Activated CD4-positive, alpha-beta T cell treated with anti-CD3 and anti-CD28 coated beads for 48 hours (primary cell): Measurements from ENCODE around the gene CCNA2.

Experiments used
- DNase-seq: peaks from one replicate; pipeline ENCODE4 v3.0.0-alpha.2; 2020

The CCNA2 gene

DNA sequence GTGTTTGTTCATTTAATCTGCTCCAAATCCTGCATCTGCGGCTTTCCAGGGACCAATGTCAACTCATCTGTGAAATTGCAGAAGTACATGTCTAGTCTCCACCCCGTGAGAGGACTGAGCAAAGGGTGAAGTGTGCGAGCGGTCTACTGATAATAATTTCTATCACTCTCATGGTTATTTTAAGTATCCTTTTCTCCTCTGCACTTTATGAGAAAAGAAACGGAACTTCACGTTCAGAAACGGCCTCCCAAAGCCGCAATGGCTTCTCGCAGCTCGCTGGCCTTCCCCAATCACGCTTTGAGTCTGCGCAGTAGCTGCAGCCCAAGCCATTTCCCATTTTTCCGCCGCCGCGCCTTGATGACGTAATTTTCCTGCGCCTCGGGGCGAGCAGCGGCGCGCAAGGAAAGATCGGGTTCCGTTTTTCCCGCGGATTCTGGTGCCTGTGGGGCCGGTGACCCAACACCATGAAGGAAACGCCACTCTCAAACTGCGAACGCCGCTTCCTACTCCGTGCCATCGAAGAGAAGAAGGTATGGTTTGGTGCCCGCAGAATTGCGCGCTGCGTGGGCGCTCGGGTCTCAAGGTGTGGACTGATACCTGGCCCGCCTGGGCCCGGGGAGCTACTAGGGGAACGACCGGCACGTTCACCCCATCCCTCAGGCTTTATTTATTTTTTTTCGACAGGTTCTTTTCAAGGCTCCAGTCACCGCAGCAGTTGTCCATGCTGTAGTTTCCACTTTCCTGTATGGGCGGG lies 22.5 kb downstream of the CCNA2 start, which contains the start of gene EXOSC9:
Gene EXOSC9, plus strand, starts transcription at position 363 of the 754 bp plus-strand sequence. Its CDS starts 102 bp downstream, at position 465.
- peak; percentile 95 for DNase-seq

DNA sequence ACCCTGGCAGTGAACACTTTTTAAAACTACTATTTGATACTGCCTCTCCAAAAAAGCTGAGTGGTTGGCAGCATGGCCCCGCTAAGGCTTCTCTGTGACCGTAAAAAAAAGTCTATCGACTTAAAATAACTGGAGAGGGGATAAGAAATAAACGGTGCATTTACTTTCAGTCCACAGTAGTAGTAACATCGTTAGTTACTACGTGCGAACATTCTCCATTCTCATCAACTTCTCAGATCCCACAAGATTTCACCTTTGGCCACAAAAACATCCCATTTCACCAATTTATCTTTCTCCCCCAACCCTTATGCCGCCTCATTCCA lies 23.1 kb downstream of the CCNA2 start:
- no peak for DNase-seq

DNA sequence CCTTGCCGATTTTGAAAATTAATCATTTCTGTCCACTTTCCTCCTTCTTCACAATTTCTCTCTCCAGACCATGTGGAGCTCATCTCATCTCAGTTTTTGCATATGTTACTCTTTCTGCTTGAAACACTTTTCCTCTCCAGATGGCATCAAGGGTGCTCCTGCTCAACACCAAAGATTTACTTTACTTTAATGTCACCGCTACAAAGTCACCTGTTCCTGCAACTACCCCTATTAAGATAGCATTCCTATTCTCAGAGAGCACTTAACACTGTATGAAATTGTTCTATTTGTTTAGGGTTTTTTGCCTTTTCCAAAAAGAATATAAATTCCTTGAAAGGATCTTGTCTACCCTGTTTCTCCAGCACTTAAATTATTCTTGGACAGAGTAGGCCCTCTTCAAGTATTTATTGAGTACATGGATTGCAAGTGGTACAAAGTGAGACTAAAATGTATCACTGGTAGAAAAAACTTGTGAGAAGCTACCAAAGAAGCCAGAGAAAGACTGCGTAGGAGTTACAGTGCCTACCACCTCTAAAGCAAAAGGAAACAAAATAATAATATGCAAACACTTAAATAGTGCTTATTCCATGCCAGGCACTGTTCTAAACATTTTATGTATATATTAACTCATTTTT lies 23.7 kb downstream of the CCNA2 start:
- DNase-seq: no peak

DNA sequence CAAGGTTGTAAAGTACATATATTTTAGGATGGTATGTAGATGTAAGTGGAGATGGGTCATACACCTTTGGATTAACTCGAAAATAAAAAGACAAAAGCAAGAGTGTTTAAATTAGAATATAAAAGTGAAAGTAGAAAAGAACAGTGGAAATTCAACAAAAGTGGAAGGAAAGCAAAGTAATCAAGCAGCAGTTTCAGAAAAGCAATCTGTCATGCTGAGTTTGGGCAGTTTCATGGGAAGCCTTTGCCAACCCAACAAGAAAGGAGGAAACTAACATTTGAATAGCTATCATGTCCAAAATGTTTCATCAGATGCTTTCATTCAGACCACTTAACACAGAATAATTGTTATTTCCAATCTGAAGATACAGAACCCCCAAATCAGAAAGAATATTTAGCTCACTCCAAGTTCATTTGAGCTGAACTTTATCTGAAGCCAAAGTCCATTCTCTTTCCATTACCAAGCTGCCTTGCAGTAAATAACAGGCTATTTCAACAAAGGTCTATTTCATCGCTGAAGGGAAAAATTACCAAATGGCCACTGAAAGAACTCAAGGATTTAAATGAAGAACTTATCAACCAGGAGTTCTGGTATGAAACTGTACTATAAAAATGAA lies 24.4 kb downstream of the CCNA2 start:
- DNase-seq: no peak

DNA sequence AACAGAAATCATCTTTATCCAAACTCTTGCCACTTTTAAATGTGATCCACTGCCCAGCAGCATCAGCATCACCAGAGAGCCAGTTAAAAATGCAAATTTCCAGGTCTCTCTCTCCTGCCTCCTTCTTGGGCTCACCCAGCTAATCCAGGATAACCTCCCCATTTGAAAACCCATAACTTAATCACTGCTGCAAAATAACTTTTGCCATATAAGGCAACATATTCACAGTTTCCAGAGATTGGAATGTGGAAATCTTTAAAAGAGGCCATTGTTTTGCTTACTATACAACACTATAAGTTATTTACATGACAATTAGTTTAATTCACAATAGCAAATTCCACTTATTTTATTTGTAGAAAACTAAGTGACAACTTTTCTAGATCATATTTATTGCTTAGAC lies 27.4 kb downstream of the CCNA2 start:
- DNase-seq: no peak

DNA sequence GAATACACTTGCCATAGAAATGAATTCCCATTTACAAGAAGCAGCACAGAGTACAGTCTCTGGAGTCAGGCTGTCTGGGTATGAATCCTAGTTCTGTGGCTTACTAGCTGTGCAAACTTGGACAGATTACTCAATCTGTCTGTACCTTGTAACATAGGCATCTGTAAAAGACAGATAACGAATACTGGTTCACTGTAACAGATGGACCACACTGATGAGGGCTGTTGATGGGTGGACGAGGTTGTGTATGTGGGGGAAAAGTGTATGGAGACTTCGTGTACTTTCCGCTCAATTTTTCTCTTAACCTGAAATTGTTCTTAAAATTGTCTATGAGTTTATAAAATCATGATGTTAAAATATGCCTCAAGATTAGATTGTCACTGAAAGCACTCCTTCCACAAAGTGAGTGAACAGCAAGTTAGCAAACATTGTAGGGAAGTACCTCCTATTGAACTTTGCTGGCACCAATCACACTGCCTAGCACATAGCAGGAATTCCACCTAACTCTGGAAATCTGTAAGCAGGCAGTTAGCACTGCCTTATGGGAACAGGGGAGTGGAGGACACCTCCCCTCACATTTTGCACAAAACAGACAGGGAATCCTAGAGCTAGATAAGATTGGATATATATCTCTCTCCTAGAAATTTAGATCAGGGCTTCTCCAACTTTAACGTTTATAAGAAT lies 29.0 kb downstream of the CCNA2 start:
- DNase-seq: no peak

DNA sequence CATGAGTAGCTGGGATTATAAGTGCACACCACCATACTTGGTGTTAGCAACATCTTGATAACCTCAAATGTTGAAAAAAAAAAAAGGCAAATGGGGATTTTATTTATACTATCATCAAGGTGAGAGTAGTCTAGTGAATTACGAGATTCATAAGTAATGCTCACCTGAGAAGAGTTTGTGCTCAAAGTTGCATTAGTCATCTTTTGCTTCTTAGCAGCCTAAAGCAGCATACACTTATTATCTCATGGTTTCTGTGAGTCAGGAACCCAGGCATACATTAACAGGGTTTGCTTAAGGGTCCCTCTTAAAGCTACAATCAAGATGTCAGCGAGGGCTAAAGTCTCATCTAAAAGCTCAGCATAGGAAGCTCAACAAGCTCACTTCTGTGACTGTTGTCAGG lies 30.7 kb downstream of the CCNA2 start:
- DNase-seq: no peak

DNA sequence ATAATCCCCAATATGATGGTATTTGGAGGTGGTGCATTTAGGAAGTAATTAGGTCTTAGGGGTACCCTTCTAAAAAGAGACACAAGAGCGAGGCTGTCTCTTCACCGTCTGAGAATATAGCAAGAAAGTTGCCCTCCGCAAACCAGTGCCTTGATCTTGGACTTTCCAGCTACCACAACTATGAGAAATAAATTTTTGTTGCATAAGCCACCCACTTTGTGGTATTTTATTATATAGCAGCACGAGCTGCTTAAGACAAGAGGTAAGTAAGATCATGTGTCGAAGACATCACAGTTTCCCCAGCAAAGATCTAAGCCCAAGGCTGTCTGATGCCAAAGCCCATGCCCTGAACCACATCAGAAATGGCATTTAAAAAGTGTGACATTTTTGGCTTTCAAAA lies 32.2 kb downstream of the CCNA2 start:
- no peak for DNase-seq

DNA sequence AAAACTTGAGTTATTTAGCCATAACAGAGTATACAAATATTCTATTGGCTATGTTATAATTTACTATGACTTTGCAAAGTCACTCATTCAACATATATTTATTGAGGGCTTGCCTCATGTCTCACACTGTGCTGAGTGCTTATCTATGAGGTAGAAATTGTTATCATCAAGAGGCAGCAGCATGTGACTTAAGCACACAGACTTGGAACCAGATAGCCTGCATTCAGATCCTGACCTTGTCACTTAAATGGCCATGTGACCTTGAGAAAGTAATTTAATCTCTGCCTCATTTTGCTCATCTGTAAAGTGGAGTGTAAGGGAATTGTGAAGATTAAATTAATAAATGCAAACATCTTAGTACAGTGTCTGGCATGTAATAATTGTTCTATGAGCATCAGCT lies 32.7 kb downstream of the CCNA2 start:
- no peak for DNase-seq

DNA sequence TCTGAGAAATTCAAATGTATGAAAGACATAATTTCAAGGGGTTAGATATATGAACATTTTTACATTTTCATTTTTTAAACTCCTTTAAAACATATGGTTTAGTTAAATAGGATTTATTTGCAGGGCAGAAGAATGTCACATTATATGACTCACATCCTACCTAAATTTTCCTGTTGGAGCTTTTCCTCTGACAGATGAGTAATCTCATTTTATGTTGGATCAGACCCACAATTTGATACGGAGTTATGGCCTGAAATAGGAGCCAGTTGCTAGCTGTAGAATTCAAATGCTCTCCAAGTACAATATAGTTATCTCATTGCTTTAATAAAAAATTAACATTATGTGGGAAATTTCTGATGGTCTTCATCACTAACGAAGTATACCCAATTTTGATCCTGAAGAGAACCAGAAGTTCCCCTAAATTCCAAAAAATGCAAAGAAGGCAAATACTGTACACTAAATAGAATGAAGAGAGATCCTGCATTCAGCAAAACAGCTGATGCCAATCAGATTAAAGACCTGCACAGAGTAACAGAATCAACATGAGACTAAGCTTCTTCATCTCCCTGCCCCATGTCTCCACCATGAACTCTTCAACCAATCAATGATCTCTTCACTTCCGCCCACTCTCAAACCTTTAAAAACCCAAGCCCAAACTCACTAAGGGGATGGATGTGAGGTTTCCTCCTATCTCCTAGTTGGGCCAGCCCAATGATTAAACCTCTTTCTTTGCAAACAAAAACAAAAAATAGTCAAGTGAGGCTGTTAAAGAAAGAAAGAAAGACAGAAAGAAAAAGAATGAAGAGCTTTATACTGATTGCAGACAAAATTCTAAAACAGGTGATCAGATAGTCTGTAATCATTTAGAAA lies 33.5 kb downstream of the CCNA2 start:
- DNase-seq: no peak

DNA sequence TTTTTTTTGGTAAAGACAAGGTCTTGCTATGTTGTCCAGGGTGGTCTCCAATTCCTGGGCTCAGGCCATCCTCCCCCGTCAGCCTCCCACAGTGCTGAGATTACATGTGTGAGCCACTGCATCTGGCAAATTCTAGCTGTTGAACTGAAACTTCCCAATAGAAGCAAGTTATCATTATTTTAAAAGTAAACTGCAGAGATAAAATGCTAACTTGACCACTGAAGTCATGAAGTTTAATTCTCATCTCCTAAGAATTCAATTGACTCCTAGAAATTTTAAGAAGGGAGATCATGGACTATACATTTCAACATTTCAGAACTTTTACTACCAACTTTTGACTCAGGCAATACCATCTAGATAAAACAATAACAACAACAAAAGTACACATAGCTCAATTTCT lies 34.2 kb downstream of the CCNA2 start:
- no peak for DNase-seq

DNA sequence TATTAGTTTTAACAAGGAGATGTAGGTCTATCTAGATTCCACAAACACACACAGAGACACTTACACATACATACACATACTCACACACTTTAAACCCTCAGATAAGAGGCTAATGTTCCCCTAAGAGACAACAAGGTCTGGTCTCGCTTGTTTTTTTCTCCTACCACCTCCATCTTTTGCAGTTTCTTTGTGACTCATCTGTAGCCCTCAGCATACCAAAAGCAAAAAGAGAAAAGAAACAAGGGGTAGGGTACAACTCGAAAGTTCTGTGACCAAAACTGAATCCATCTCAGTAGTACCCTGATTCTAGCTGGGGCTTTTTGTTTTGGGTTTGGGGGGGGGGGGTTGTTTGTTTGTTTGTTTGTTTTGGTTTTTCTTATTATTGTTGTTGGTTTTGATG lies 34.8 kb downstream of the CCNA2 start:
- no peak for DNase-seq

DNA sequence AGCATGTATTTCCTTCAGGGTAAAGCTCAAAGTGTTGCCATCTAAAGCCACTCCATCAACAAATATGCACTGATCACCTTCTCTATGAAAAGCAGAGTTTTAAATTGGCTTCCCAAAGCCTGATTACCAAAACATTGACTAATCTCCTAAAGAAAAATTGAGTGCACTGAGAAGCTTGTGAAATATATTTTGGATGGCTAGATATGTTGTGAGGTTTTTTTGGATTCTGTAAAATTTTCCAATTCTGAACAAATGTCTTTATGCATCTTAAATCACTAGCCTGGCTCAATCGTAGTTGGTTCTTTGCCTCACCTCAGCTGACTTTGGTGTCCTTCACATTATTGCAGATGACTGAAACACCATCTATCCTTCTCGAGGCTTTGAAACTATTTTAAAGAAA lies 37.5 kb downstream of the CCNA2 start:
- no peak for DNase-seq

DNA sequence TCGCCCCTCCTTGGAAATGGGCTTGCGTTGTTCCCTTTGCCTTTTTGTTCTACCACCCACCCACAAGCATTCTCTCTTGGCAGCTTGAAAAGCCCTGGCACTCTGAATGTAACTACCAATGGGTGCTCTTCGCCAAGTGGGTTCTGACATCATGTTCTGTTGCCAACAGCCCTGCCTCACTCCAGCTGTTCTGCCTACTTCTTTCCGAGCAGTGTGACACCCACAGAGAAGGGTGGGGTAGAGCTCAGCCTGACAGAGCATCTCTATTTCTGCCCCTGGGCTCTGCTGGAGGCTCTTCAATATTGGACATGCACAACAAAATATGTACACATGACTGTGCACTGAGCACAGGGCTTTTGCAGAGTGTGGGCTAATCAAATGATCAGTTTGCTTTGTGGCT lies 38.2 kb downstream of the CCNA2 start:
- DNase-seq: no peak

DNA sequence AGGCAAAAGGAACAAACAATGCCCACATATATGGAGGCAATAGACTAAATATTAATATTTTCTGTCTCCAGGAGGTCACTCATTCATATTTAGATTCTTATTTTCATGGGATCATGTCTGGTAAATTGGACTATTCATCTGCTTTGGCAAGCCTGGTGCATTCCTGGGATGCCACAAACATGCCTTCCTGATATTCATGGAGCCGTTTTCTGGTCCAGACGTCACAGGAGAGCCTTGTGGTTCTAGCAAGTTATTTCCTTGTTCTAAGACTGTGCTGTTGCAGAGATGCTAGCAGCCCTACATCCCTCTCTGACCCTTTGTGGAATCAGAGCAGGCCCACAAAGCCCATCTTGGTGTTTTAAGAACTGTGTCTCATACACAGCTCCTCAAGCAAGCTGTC lies 38.7 kb downstream of the CCNA2 start:
- DNase-seq: no peak

DNA sequence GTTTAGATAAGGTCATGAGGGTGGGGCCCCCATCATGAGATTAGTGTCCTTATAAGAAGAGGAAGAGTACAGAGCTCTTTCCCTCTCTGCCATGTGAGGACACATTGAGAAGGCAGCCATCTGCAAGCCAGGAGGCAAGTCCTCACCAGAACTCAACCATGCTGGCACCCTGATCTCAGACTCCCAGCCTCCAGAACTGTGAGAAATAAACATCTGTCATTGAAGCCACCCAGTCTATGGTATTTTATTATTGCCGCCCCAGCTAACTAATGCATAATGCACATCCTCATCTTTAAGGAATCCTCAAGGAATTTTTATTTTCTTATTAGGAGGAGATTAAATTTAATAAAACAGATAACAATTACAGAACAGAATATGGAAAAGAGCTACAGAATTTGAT lies 39.3 kb downstream of the CCNA2 start:
- DNase-seq: no peak

DNA sequence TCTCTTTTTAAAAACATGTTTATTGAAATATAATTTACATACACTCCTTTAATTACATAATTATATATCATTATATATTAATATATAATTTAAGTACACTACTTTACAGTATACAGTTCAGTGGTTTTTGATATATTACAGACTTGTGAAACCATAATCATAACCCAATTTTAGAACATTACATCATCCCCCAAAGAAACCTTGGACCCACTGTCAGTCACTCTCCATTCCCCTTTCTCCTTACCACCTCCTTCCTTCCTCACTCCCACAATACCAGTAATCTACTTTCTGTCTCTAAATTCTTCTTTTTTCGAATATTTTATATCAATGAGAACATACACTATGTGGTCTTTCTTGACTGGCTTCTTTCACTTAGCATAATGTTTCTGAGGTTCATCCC lies 40.5 kb downstream of the CCNA2 start:
- DNase-seq: no peak

DNA sequence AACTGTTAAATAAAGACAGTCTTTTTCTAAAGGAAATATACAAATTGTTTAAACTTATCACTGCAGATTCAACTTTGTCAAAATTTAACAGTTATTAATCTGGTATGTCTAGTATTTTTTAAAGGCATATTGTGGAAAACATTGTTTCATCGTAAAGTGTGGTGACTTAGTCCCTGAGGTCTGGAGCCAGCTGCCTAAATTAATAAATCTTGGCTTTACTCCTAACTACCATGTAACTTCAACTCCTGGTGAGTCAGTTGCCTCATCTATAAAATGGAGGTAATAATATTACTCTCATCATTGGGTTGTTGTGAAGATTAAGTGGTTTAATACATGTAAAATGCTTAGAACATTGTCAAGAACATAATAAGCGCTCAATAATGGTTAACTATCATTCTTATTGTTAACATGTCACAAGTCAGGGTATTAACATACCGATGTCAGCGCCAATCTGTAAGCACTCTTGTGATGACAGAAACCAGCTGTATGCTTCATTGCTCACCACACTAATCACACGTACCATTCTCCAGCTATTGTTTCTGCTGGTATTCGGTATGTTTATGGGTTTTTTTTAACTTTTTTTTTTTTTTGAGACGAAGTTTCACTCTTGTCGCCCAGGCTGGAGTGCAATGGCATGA lies 44.6 kb downstream of the CCNA2 start:
- DNase-seq: no peak

DNA sequence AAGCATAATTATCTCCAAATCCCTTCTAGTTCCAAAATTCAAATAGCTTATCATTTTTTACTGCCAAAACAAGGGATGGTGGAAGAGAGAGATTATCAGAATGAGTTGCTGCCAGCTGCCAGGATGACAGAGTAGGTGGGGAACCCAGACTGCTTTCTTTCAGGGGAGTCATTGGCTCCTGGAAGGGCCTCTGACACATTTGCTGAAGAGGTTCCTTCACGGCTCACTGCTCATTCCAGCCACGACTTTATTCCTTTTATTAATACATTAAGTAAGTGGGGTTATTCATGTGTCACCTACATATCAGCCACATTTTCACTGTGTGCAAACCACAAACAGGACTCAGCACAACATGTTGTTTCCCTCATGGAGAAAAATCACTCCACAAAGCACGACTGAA lies 46.1 kb downstream of the CCNA2 start:
- DNase-seq: no peak

DNA sequence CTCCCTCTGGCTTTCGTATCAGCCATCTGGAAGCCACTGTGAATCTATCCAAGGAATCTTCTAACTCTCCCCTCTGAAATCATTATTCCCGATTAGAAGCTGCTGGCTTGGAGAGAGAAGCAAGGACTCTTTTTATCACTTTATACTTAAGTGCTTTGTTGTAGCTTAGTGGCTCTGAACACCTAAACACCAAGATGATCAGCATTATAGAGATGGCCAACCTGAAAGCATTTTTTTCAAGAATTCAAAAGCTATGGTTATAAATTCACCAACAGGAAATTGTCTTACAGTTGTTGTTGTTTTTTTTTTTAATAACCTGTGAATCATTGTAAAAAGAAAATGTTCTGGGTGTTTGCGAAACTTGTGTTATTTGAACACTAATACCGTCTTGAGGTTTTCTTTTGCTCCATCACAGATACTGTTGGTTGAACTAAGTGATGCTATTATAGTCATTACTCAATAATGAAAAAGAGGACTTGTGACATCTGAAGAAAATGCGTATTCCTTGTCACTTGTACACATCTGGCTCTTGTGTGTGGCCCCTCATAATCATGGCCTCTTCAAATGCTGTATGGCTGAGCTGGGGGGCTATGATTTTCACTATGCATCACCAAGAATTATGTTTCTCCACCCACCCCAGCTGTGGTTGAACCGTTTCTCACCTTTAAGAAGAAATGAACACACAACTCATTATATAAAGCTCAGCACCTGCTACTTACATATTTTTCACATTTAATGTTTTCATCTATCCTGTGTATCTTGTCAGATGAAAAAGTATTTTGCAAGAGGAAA lies 46.9 kb downstream of the CCNA2 start:
- no peak for DNase-seq

DNA sequence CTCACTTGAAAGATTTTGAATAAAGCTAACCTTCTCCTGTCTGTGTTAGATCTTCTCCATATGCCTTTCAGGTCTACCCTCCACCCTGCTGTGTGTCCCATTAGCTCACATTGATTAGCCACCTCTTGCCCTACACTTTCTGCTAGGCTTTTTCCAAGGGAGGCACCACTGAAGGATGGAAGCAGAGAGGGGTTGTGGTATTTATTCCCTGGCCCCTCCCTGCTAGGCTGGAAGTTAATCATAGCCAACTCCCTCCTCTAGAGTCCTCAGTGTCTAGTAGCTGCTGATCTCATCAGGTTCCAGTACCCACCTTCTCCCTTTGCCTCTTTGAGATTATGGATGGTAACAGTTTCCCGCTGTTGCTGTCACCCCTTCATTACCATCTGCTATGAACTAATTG lies 49.8 kb downstream of the CCNA2 start:
- no peak for DNase-seq

DNA sequence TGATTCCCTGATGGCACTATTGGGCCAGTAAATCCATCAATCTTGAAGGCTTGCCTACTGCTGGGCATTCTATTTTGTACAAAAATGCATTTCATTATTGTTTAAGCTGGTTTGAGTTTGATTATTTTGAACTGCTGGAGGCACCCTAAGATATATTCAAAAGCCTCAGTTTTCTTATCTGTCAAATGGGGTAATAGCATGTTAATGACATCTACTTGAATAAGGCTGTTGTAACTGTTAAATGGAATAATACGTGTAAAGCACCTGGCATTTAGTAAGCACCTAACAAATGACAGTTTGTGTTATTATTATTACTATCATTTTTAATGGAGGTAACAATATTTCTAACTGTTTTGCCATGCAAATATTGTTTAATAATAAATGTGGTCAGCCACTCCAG lies 51.8 kb downstream of the CCNA2 start:
- no peak for DNase-seq
